Activated CD4-positive, alpha-beta T cell treated with anti-CD3 and anti-CD28 coated beads, Interleukin-2, amount 50 U/mL, for 1 hour (primary cell): ENCODE measurements around the gene NKX1-2.

Source experiments
- DNase-seq: peaks from one replicate; pipeline ENCODE4 v3.0.0-alpha.2; 2020

The NKX1-2 gene

GRCh38 chr10:124414076-124414475 lies 35.8 kb downstream of the NKX1-2 start:
- no peak for DNase-seq

GRCh38 chr10:124409696-124410095 lies 40.1 kb downstream of the NKX1-2 start:
- DNase-seq = no peak

- no peak for DNase-seq
Observed at GRCh38 chr10:124408357-124408756, 41.5 kb downstream of the NKX1-2 start.

- no peak for DNase-seq
Observed at GRCh38 chr10:124407456-124407855, 42.4 kb downstream of the NKX1-2 start.

- DNase-seq = peak; percentile 18
Observed at GRCh38 chr10:124403548-124403947, 46.3 kb downstream of the NKX1-2 start.

- DNase-seq = no peak
Observed at GRCh38 chr10:124402273-124402672, 47.6 kb downstream of the NKX1-2 start.

GRCh38 chr10:124401633-124402032 lies 48.2 kb downstream of the NKX1-2 start:
- DNase-seq = no peak
